H1 (cell line): ENCODE data around the gene AQP7. TPM values are rescaled to one million over a fixed set of nuclear protein-coding genes. Genes with fewer than 3 reads are reported as not detected.
"Not testable (repeated sequence)": the region's sequence is repeated elsewhere in the genome, so short reads cannot be mapped to it uniquely, and the experiment has no call there.

ENCODE experiments used
- CTCF ChIA-PET: fragments of 300-600 bp; sonication (Branson Sonifier 250); formaldehyde crosslinking; loops from one replicate; lab custom pipeline; 2021; ENCODE audit not compliant: partially characterized antibody; lab: Charles Lee
- POLR2A ChIA-PET: fragments of 300-600 bp; sonication (Branson Sonifier 250); formaldehyde crosslinking; loops from one replicate; lab custom pipeline; 2021; ENCODE audit warnings: inconsistent platforms; ENCODE audit not compliant: partially characterized antibody; lab: Charles Lee
- DNase-seq, 2 experiments: peaks; one replicate each; pipeline versions ENCODE4 v3.0.0 to v3.0.0-alpha.2; 2010 to 2022; ENCODE audit warnings: low spot score in 2 of 2, low read depth in 1 of 2, mixed read lengths in 1 of 2
- FAIRE-seq: peaks from 2 replicates; lab custom pipeline; 2011; peaks lifted over from hg19 to GRCh38; lab: Jason Lieb, UNC
- H2AFZ ChIP-seq: 2 replicates; pipeline ENCODE4 v1.8.1; 2012; ENCODE audit warnings: low read length, inconsistent platforms
- H2AK5ac ChIP-seq: 2 replicates; pipeline ENCODE4 v1.6.1; 2013; ENCODE audit warnings: low read depth, low read length
- H2BK120ac ChIP-seq: replicated peaks from 2 replicates; pipeline ENCODE3; 2013; ENCODE audit warnings: low read depth, low read length, inconsistent platforms
- H2BK12ac ChIP-seq: 2 replicates; pipeline ENCODE4 v1.6.1; 2013; ENCODE audit warnings: low read depth, low read length
- H2BK15ac ChIP-seq: 2 replicates; pipeline ENCODE4 v1.6.1; 2013; ENCODE audit warnings: low read length
- H2BK20ac ChIP-seq: 2 replicates; pipeline ENCODE4 v1.6.1; 2013; ENCODE audit warnings: low read length
- H2BK5ac ChIP-seq: 2 replicates; pipeline ENCODE4 v1.6.1; 2013; ENCODE audit warnings: low read depth, low read length
- H3K14ac ChIP-seq: 2 replicates; pipeline ENCODE4 v1.6.1; 2013; ENCODE audit warnings: inconsistent platforms; ENCODE audit not compliant: insufficient read length
- H3K18ac ChIP-seq: 2 replicates; pipeline ENCODE4 v1.6.1; 2013; ENCODE audit warnings: low read length; ENCODE audit errors: extremely low read depth
- H3K23ac ChIP-seq: 2 replicates; pipeline ENCODE4 v1.6.1; 2013; ENCODE audit warnings: inconsistent platforms; ENCODE audit not compliant: insufficient read length
- H3K23me2 ChIP-seq: 2 replicates; pipeline ENCODE4 v1.6.1; 2013; ENCODE audit warnings: low read depth, low read length
- H3K27ac ChIP-seq: 2 replicates; pipeline ENCODE4 v1.6.1; 2011; ENCODE audit warnings: low read depth, low read length, inconsistent platforms
- H3K27me3 ChIP-seq, 4 experiments: replicated peaks in 1 of 4; 1 replicate in 1 of 4; 2 replicates in 3 of 4; pipeline versions ENCODE4 v1.6.1 to v1.8.1; 2011 to 2013; ENCODE audit warnings: low read length in 3 of 4, mild to moderate bottlenecking in 3 of 4, inconsistent platforms in 2 of 4, mixed read lengths in 2 of 4, moderate library complexity in 1 of 4; ENCODE audit not compliant: control insufficient read depth in 3 of 4, insufficient read depth in 3 of 4; ENCODE audit errors: extremely low read depth in 1 of 4
- H3K36me3 ChIP-seq, 4 experiments: 2 replicates each; pipeline versions ENCODE4 v1.6.1 to v1.8.1; 2011 to 2013; ENCODE audit warnings: mild to moderate bottlenecking in 4 of 4, low read length in 3 of 4, moderate library complexity in 2 of 4, control low read depth in 1 of 4, inconsistent platforms in 1 of 4; ENCODE audit not compliant: insufficient read depth in 4 of 4, control insufficient read depth in 2 of 4
- H3K4ac ChIP-seq: replicated peaks from 2 replicates; pipeline ENCODE3; 2013; ENCODE audit warnings: low read length, low read depth, mixed read lengths, inconsistent platforms; ENCODE audit not compliant: insufficient read length
- H3K4me1 ChIP-seq, 4 experiments: replicated peaks in 1 of 4; 1 replicate in 1 of 4; 2 replicates in 3 of 4; pipeline versions ENCODE4 v1.6.1 to v1.8.1; 2011 to 2013; ENCODE audit warnings: low read length in 3 of 4, inconsistent platforms in 2 of 4, mixed read lengths in 1 of 4; ENCODE audit not compliant: insufficient read depth in 4 of 4, control insufficient read depth in 3 of 4
- H3K4me2 ChIP-seq, 2 experiments: 2 replicates each; pipeline versions ENCODE4 v1.6.1 to v1.8.1; 2011 to 2013; ENCODE audit warnings: low read depth in 2 of 2, low read length in 2 of 2, control low read depth in 1 of 2, inconsistent platforms in 1 of 2, mild to moderate bottlenecking in 1 of 2; ENCODE audit not compliant: insufficient read depth in 1 of 2
- H3K4me3 ChIP-seq, 4 experiments: fragments of 200-600, 300-600 bp in 1 of 4; sonication (generic), shearing (Covaris generic), sonication (Bioruptor Twin) in 1 of 4; 2 replicates each; pipeline versions ENCODE4 v1.5.1 to v1.8.1; 2011 to 2016; ENCODE audit warnings: low read length in 4 of 4, low read depth in 3 of 4, control low read depth in 2 of 4, inconsistent platforms in 2 of 4, mild to moderate bottlenecking in 2 of 4, mixed read lengths in 1 of 4, moderate library complexity in 1 of 4; ENCODE audit not compliant: insufficient read depth in 2 of 4; ENCODE audit errors: extremely low read depth in 1 of 4
- H3K56ac ChIP-seq: replicated peaks from 2 replicates; pipeline ENCODE3; 2013; ENCODE audit warnings: low read depth, mild to moderate bottlenecking, mixed read lengths, low read length, inconsistent platforms; ENCODE audit not compliant: insufficient read length
- H3K79me1 ChIP-seq: 2 replicates; pipeline ENCODE4 v1.6.1; 2013; ENCODE audit warnings: low read depth, low read length, control low read depth
- H3K79me2 ChIP-seq, 2 experiments: 2 replicates each; pipeline versions ENCODE4 v1.6.1 to v1.8.1; 2012 to 2013; ENCODE audit warnings: low read length in 2 of 2, mild to moderate bottlenecking in 2 of 2, inconsistent platforms in 1 of 2; ENCODE audit not compliant: insufficient read depth in 2 of 2, control insufficient read depth in 1 of 2
- H3K9ac ChIP-seq, 4 experiments: replicated peaks in 1 of 4; 1 replicate in 1 of 4; 2 replicates in 3 of 4; pipeline versions ENCODE4 v1.6.1 to v1.8.1; 2011 to 2013; ENCODE audit warnings: low read depth in 3 of 4, low read length in 3 of 4, control low read depth in 2 of 4, mild to moderate bottlenecking in 2 of 4, moderate library complexity in 2 of 4, inconsistent platforms in 1 of 4; ENCODE audit errors: extremely low read depth in 1 of 4
- H3K9me3 ChIP-seq, 2 experiments: 2 replicates each; pipeline versions ENCODE4 v1.6.1 to v1.8.1; 2012 to 2013; ENCODE audit warnings: mild to moderate bottlenecking in 2 of 2, moderate library complexity in 2 of 2, control low read depth in 1 of 2, inconsistent platforms in 1 of 2, low read depth in 1 of 2, low read length in 1 of 2, mixed read lengths in 1 of 2; ENCODE audit not compliant: insufficient read depth in 2 of 2
- H4K20me1 ChIP-seq, 2 experiments: replicated peaks in 1 of 2; 2 replicates each; pipeline versions ENCODE3 to v1.8.1; 2011 to 2013; ENCODE audit warnings: inconsistent platforms in 2 of 2, low read length in 2 of 2, mild to moderate bottlenecking in 1 of 2; ENCODE audit not compliant: insufficient read depth in 2 of 2, control insufficient read depth in 1 of 2
- H4K5ac ChIP-seq: 2 replicates; pipeline ENCODE4 v1.6.1; 2013; ENCODE audit warnings: low read length, low read depth, mixed read lengths, inconsistent platforms; ENCODE audit not compliant: insufficient read length
- H4K8ac ChIP-seq: 2 replicates; pipeline ENCODE4 v1.8.0; 2013; ENCODE audit warnings: mild to moderate bottlenecking, moderate library complexity, low read length, inconsistent platforms; ENCODE audit not compliant: insufficient read depth; ENCODE audit errors: extremely low read depth
- H4K91ac ChIP-seq: replicated peaks from 2 replicates; pipeline ENCODE3; 2013; ENCODE audit warnings: low read length, mixed read lengths, inconsistent platforms; ENCODE audit not compliant: insufficient read length
- CTBP2 ChIP-seq: IDR thresholded peaks from 2 replicates; pipeline ENCODE4 v1.7.0; 2011; ENCODE audit warnings: borderline replicate concordance, mild to moderate bottlenecking, moderate library complexity, mixed read lengths, low read length; ENCODE audit not compliant: insufficient read depth, insufficient read length
- TAF1 ChIP-seq: IDR thresholded peaks from 2 replicates; pipeline ENCODE4 v1.6.1; 2011; ENCODE audit warnings: mild to moderate bottlenecking, low read depth, low read length
- WGBS, 2 experiments: shearing (Covaris generic) in 1 of 2; methylation state at CpG; one replicate each; pipeline versions ENCODE4 v1.1.6 to v1.1.7; 2013 to 2015; ENCODE audit warnings: low lambda C conversion rate in 2 of 2, mixed read lengths in 2 of 2, inconsistent platforms in 1 of 2, low coverage in 1 of 2, missing lambda C conversion rate in 1 of 2; ENCODE audit not compliant: insufficient replicate concordance in 2 of 2, insufficient coverage in 1 of 2, insufficient read length in 1 of 2; ENCODE audit errors: extremely low coverage in 1 of 2, missing lambda C conversion rate in 1 of 2; 5-methylcytosine and 5-hydroxymethylcytosine counted together
- polyA plus RNA-seq, 7 experiments: library from polyadenylated mRNA; depleted of rRNA in 3 of 7; stranded (reverse) in 5 of 7; unstranded in 2 of 7; fragments of >200 nt in 5 of 7; fragments of 200-250 nt in 2 of 7; gene quantifications; 1 replicate in 5 of 7; 2 replicates in 1 of 7; 4 replicates in 1 of 7; pipeline versions ENCODE4 v1.2.1 to v1.2.3, GENCODE V29; 2011 to 2013; ENCODE audit warnings: missing spikeins in 2 of 7, mixed read lengths in 2 of 7
- total RNA-seq: library from RNA; stranded (reverse); fragmentation: NEBNext Ultra II Directional; extraction: Animal tissue kit (Norgen Biotek cat#: 25700); gene quantifications from 2 replicates; pipeline ENCODE4 v1.2.1, GENCODE V29; 2021
- TF ChIP-seq, protein P1 (sequence below): IDR thresholded peaks from 2 replicates; pipeline ENCODE4 v1.6.1; 2011; ENCODE audit warnings: low read depth, mild to moderate bottlenecking, low read length; ENCODE audit not compliant: insufficient read depth

Gene AQP7
- total and polyA plus RNA-seq, 2 of the 8 experiments (the other 6 are each of a cell fraction or from before 2014, with no cell fraction given) = not detected

DNA sequence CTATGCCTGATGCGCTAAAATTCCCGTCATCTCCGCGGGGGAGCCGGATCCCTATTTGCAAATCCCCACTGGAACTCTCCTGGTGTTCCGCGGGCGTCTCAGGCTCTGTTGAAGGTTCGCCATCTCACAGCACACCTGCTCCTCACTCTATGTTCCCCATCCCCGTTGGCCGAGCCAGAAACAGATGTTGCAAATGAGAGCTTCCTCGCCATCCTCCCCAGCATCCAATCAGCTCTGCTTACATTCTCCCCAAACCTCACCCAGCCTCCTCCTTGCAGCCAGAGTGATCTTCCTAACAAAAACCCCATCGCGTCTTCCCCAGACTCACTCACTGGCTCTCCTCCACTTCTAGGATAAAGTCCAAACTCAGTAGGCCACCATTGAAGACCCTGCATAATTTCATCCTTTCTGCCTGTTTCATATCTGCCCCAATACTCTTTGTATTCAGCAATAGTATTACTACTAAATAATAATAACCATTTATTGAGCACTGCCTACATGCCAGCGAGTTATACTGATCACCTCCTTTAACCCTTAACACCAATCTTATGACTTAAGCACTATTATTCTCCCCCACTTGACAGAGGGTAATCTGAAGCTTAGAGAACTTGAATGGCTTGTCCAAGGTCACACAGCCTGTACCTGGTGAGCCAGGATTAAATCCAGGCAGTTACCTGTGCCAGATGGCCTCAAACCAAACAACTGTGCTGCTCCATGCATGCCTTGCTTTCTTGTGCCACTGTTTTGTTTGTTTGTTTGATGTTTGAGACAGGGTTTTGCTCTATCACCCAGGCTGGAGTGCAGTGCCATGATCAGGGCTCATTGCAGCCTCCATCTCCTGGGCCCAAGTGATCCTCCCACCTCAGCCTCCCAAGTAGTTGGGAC is 14.0 kb downstream of the AQP7 start (continued):
- TF ChIP-seq CTBP2 (no peak), TAF1 (no peak)
- TF ChIP-seq, protein P1, sequence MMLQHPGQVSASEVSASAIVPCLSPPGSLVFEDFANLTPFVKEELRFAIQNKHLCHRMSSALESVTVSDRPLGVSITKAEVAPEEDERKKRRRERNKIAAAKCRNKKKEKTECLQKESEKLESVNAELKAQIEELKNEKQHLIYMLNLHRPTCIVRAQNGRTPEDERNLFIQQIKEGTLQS = no peak

DNA sequence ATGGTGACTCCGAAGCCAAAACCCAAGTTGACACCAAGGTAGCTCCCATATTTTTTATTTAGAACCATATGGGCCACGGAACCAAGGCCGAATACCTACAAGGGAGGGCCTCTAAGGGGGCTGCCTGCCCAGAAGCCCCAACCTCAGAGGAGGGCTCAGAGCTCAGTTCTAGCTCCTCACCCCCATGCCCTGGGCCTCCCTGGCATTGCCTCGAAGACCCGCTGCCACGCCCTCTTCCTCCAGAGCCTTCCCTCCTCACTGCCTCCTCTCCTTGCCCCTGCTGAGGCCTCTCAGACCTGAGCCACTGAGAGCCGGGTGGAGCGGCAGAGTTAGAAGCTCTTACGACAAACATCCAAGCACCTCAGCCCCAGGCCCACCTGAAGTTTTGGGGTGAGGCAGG is 15.4 kb downstream of the AQP7 start:
- not testable (repeated sequence) for H4K91ac ChIP-seq, H3K23ac ChIP-seq, H3K79me1 ChIP-seq, H2BK5ac ChIP-seq, H4K8ac ChIP-seq, H2AFZ ChIP-seq, H3K9me3 ChIP-seq, H3K4me3 ChIP-seq, H4K20me1 ChIP-seq, H3K4ac ChIP-seq, H3K14ac ChIP-seq, H3K79me2 ChIP-seq, FAIRE-seq, H3K9ac ChIP-seq, H3K4me1 ChIP-seq, H2BK120ac ChIP-seq, H3K27me3 ChIP-seq, H2BK20ac ChIP-seq, H3K18ac ChIP-seq, H2BK12ac ChIP-seq, H2BK15ac ChIP-seq, DNase-seq, H3K36me3 ChIP-seq, H4K5ac ChIP-seq, H3K27ac ChIP-seq, H2AK5ac ChIP-seq, H3K23me2 ChIP-seq, H3K56ac ChIP-seq, H3K4me2 ChIP-seq
- POLR2A ChIA-PET = interaction anchor here (0.6 to 2.3 kb wide), 3 partner anchors 12 to 97 kb away, joined by 3 to 4 read pairs (median 3); partner anchors contain the start of genes AQP3 and NFX1
- 91% methylated on average over 9 of the region's 9 CpGs; no CpG with 5 or more reads in 1 of the 2 experiments for WGBS, 2 experiments
- CTCF ChIA-PET = interaction anchor here (0.9 to 3.3 kb wide), 4 partner anchors 12 to 80 kb away, joined by 3 to 20 read pairs (median 4); no protein-coding TSS in a partner anchor
